ENCODE data around the gene SPDL1. TPM values are rescaled to one million over a fixed set of nuclear protein-coding genes. Genes with fewer than 3 reads are reported as not detected.

The SPDL1 gene
- total and polyA plus RNA-seq, 4 donors: 0.89 to 11.5 (median 3.0) TPM

- no peak for DNase-seq (ENCODE audit: low spot score)
- Histone ChIP-seq H3K9me3 (ENCODE audit: control insufficient read depth in 4 of 4, low read length in 3 of 4) (no peaks in the 10 kb centered on the region), H3K36me3 (ENCODE audit: control insufficient read depth in 4 of 4, insufficient read depth in 3 of 4, low read depth in 1 of 4, low read length in 3 of 4) (no peaks in the 10 kb centered on the region), H3K27me3 (ENCODE audit: control insufficient read depth in 4 of 4, insufficient read depth in 4 of 4, low read length in 3 of 4) (no peaks in the 10 kb centered on the region), H3K9ac (ENCODE audit: low read depth in 1 of 2, low read length in 2 of 2) (no peak overlapping the region), H3K4me3 (ENCODE audit: low read depth in 1 of 3, low read length in 3 of 3) (no peak overlapping the region), H3K27ac (ENCODE audit: low read depth in 1 of 2, low read length in 2 of 2) (no peak overlapping the region), H3K4me1 (ENCODE audit: control insufficient read depth in 4 of 4, insufficient read depth in 4 of 4, low read length in 3 of 4) (peaks cover 0 to 5% (median 0%) of the 10 kb centered on the region in 4 donors)
- TF ChIP-seq RAD21 (IDR thresholded peaks at IDR 0.05): no peak
- TF ChIP-seq CTCF (IDR thresholded peaks at IDR 0.05; ENCODE audit: low read depth, low read length, missing input control): no peak
- TF ChIP-seq, protein P1, sequence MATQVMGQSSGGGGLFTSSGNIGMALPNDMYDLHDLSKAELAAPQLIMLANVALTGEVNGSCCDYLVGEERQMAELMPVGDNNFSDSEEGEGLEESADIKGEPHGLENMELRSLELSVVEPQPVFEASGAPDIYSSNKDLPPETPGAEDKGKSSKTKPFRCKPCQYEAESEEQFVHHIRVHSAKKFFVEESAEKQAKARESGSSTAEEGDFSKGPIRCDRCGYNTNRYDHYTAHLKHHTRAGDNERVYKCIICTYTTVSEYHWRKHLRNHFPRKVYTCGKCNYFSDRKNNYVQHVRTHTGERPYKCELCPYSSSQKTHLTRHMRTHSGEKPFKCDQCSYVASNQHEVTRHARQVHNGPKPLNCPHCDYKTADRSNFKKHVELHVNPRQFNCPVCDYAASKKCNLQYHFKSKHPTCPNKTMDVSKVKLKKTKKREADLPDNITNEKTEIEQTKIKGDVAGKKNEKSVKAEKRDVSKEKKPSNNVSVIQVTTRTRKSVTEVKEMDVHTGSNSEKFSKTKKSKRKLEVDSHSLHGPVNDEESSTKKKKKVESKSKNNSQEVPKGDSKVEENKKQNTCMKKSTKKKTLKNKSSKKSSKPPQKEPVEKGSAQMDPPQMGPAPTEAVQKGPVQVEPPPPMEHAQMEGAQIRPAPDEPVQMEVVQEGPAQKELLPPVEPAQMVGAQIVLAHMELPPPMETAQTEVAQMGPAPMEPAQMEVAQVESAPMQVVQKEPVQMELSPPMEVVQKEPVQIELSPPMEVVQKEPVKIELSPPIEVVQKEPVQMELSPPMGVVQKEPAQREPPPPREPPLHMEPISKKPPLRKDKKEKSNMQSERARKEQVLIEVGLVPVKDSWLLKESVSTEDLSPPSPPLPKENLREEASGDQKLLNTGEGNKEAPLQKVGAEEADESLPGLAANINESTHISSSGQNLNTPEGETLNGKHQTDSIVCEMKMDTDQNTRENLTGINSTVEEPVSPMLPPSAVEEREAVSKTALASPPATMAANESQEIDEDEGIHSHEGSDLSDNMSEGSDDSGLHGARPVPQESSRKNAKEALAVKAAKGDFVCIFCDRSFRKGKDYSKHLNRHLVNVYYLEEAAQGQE (IDR thresholded peaks at IDR 0.05): no peak
- no peak for TF ChIP-seq FOXA2 (IDR thresholded peaks at IDR 0.05)
- TF ChIP-seq HNF4G (IDR thresholded peaks at IDR 0.05): no peak
- no peak for TF ChIP-seq RXRA (IDR thresholded peaks at IDR 0.05)
- TF ChIP-seq JUND (IDR thresholded peaks at IDR 0.05): no peak
- no peak for TF ChIP-seq NR2F2 (IDR thresholded peaks at IDR 0.05)
- no peak for TF ChIP-seq HNF4A (conservative IDR thresholded peaks at IDR 0.05)
- TF ChIP-seq FOXA1 (IDR thresholded peaks at IDR 0.05): no peak
- TF ChIP-seq ZBTB33 (IDR thresholded peaks at IDR 0.05): no peak
- TF ChIP-seq TAF1 (conservative IDR thresholded peaks at IDR 0.05): no peak
- TF ChIP-seq ATF3 (IDR thresholded peaks at IDR 0.05): no peak
- no peak for TF ChIP-seq SP1 (IDR thresholded peaks at IDR 0.05)
- TF ChIP-seq EGR1 (IDR thresholded peaks at IDR 0.05; ENCODE audit: low read depth in 2 of 2): no peak
- no peak for TF ChIP-seq MAX (IDR thresholded peaks at IDR 0.05)
- 69% methylated on average over 5 of the region's 5 CpGs for WGBS
Measured at GRCh38 chr5:169651526-169651925, 68.0 kb downstream of the SPDL1 start.

- no peak overlapping the region for H3K4me3 ChIP-seq (ENCODE audit: low read depth in 1 of 3, low read length in 3 of 3)
- no peak for DNase-seq (ENCODE audit: low spot score)
- H3K4me1 ChIP-seq (ENCODE audit: control insufficient read depth in 4 of 4, insufficient read depth in 4 of 4, low read length in 3 of 4): peaks cover 0 to 5% (median 0%) of the 10 kb centered on the region in 4 donors
- no peak overlapping the region for H3K9ac ChIP-seq (ENCODE audit: low read depth in 1 of 2, low read length in 2 of 2)
- H3K27ac ChIP-seq (ENCODE audit: low read depth in 1 of 2, low read length in 2 of 2): no peak overlapping the region
- H3K9me3 ChIP-seq (ENCODE audit: control insufficient read depth in 4 of 4, low read length in 3 of 4): no peaks in the 10 kb centered on the region
- WGBS: 2% methylated on average over 1 of the region's 1 CpG
- H3K36me3 ChIP-seq (ENCODE audit: control insufficient read depth in 4 of 4, insufficient read depth in 3 of 4, low read depth in 1 of 4, low read length in 3 of 4): no peaks in the 10 kb centered on the region
- no peaks in the 10 kb centered on the region for H3K27me3 ChIP-seq (ENCODE audit: control insufficient read depth in 4 of 4, insufficient read depth in 4 of 4, low read length in 3 of 4)
- TF ChIP-seq FOXA2 (IDR thresholded peaks at IDR 0.05): no peak
- no peak for TF ChIP-seq FOXA1 (IDR thresholded peaks at IDR 0.05)
- no peak for TF ChIP-seq RXRA (IDR thresholded peaks at IDR 0.05)
- TF ChIP-seq CTCF (IDR thresholded peaks at IDR 0.05; ENCODE audit: low read depth, low read length, missing input control): no peak
- TF ChIP-seq GABPA (IDR thresholded peaks at IDR 0.05 in 1 of 2, conservative IDR thresholded peaks at IDR 0.05 in 1 of 2): no peak
- TF ChIP-seq HNF4A (conservative IDR thresholded peaks at IDR 0.05): no peak
- TF ChIP-seq YY1 (IDR thresholded peaks at IDR 0.05): no peak
- TF ChIP-seq HNF4G (IDR thresholded peaks at IDR 0.05): no peak
- no peak for TF ChIP-seq MAX (IDR thresholded peaks at IDR 0.05)
- no peak for TF ChIP-seq ZBTB33 (IDR thresholded peaks at IDR 0.05)
- TF ChIP-seq EGR1 (IDR thresholded peaks at IDR 0.05; ENCODE audit: low read depth in 2 of 2): no peak
- TF ChIP-seq NR2F2 (IDR thresholded peaks at IDR 0.05): no peak
- TF ChIP-seq JUND (IDR thresholded peaks at IDR 0.05): no peak
- no peak for TF ChIP-seq SP1 (IDR thresholded peaks at IDR 0.05)
Measured at GRCh38 chr5:169652057-169652456, 68.5 kb downstream of the SPDL1 start.

All from liver (tissue), 9 donors.